ENCODE data around the gene EHMT1. TPM values are rescaled to one million over a fixed set of nuclear protein-coding genes. Genes with fewer than 3 reads are reported as not detected.

The EHMT1 gene
- total and polyA plus RNA-seq, 2 experiments from 2014 or later, result 46.0 to 47.7 TPM

DNA sequence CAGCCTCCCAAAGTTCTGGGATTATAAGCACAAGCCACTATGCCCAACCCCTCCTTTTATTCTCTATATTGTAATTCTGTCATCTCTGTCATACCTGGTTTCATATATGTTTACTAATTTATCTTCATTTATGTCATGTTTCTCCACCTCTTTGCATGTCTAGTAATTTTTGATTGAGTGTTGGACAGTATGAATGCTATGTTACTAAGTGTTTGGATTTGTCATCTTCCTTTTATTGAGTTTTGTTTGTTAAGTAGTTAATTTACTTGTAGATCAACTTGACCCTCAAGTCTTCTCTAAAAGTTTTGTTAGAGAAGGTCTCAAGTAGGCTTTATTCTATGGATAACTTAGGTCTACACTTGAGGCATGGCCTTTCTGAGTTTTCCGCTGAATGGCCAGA lies 241.6 kb downstream of the EHMT1 start:
- Histone ChIP-seq H2AFZ (no peak overlapping the region), H3K4me2 (no peak overlapping the region), H3K9me2 (replicated peaks; ENCODE audit: insufficient read depth) (no peaks in the 10 kb centered on the region), H3K4me3 (no peak overlapping the region), H3K27me3 (no peaks in the 10 kb centered on the region), H4K20me1 (ENCODE audit: insufficient read depth, poor library complexity, severe bottlenecking) (no peaks in the 10 kb centered on the region), H3K4me1 (ENCODE audit: insufficient read depth) (no peaks in the 10 kb centered on the region), H3K9me3 (ENCODE audit: low read depth) (no peaks in the 10 kb centered on the region), H3K79me2 (no peaks in the 10 kb centered on the region), H3K36me3 (replicated peaks; ENCODE audit: insufficient read depth, low read depth) (no peaks in the 10 kb centered on the region), H3K27ac (no peak overlapping the region)
- no peak for TF ChIP-seq CTCF (IDR thresholded peaks at IDR 0.05; ENCODE audit: poor library complexity)
- no peak for TF ChIP-seq EZH2 (IDR thresholded peaks at IDR 0.05; ENCODE audit: borderline replicate concordance)
- no peak for DNase-seq (ENCODE audit: low spot score)
- WGBS (ENCODE audit: low lambda C conversion rate, missing lambda C conversion rate), result 92% methylated on average over 1 of the region's 1 CpG

- no peaks in the 10 kb centered on the region for H3K9me3 ChIP-seq (ENCODE audit: low read depth)
- DNase-seq (ENCODE audit: low spot score), result no peak
- H3K27ac ChIP-seq, result no peak overlapping the region
- H3K79me2 ChIP-seq, result no peaks in the 10 kb centered on the region
- H3K4me2 ChIP-seq, result no peak overlapping the region
- H4K20me1 ChIP-seq (ENCODE audit: insufficient read depth, poor library complexity, severe bottlenecking), result no peaks in the 10 kb centered on the region
- no peaks in the 10 kb centered on the region for H3K9me2 ChIP-seq (replicated peaks; ENCODE audit: insufficient read depth)
- 50% methylated on average over 18 of the region's 18 CpGs for WGBS (ENCODE audit: low lambda C conversion rate, missing lambda C conversion rate)
- no peaks in the 10 kb centered on the region for H3K27me3 ChIP-seq
- H3K36me3 ChIP-seq (replicated peaks; ENCODE audit: insufficient read depth, low read depth), result no peaks in the 10 kb centered on the region
- H2AFZ ChIP-seq, result no peak overlapping the region
- H3K4me1 ChIP-seq (ENCODE audit: insufficient read depth), result no peaks in the 10 kb centered on the region
- H3K4me3 ChIP-seq, result no peak overlapping the region
- TF ChIP-seq CTCF (IDR thresholded peaks at IDR 0.05; ENCODE audit: poor library complexity), result no peak
- TF ChIP-seq EZH2 (IDR thresholded peaks at IDR 0.05; ENCODE audit: borderline replicate concordance), result no peak
- no peak for TF ChIP-seq EZH2phosphoT487 (IDR thresholded peaks at IDR 0.05; ENCODE audit: low read depth, severe bottlenecking, unreplicated experiment)
Measured at GRCh38 chr9:137865581-137866145, 246.9 kb downstream of the EHMT1 start.

- H3K36me3 ChIP-seq (replicated peaks; ENCODE audit: insufficient read depth, low read depth), result no peaks in the 10 kb centered on the region
- H3K9me2 ChIP-seq (replicated peaks; ENCODE audit: insufficient read depth), result no peaks in the 10 kb centered on the region
- H3K79me2 ChIP-seq, result no peaks in the 10 kb centered on the region
- H3K27ac ChIP-seq, result no peak overlapping the region
- WGBS (ENCODE audit: low lambda C conversion rate, missing lambda C conversion rate), result 53% methylated on average over 16 of the region's 21 CpGs
- H3K4me1 ChIP-seq (ENCODE audit: insufficient read depth), result no peaks in the 10 kb centered on the region
- H4K20me1 ChIP-seq (ENCODE audit: insufficient read depth, poor library complexity, severe bottlenecking), result no peaks in the 10 kb centered on the region
- no peak for TF ChIP-seq EZH2phosphoT487 (IDR thresholded peaks at IDR 0.05; ENCODE audit: low read depth, severe bottlenecking, unreplicated experiment)
- no peak for TF ChIP-seq EZH2 (IDR thresholded peaks at IDR 0.05; ENCODE audit: borderline replicate concordance)
- no peak for TF ChIP-seq CTCF (IDR thresholded peaks at IDR 0.05; ENCODE audit: poor library complexity)
- DNase-seq (ENCODE audit: low spot score), result no peak
- H3K27me3 ChIP-seq, result no peaks in the 10 kb centered on the region
- no peak overlapping the region for H2AFZ ChIP-seq
- H3K4me3 ChIP-seq, result no peak overlapping the region
- H3K4me2 ChIP-seq, result no peak overlapping the region
- no peaks in the 10 kb centered on the region for H3K9me3 ChIP-seq (ENCODE audit: low read depth)
Measured at GRCh38 chr9:137866226-137867141, 247.7 kb downstream of the EHMT1 start.
